ENCODE data around the gene USP3. TPM values are rescaled to one million over a fixed set of nuclear protein-coding genes. Genes with fewer than 3 reads are reported as not detected.

USP3 gene
- total RNA-seq, 1 experiment from 2014 or later = 36.6 TPM

DNA sequence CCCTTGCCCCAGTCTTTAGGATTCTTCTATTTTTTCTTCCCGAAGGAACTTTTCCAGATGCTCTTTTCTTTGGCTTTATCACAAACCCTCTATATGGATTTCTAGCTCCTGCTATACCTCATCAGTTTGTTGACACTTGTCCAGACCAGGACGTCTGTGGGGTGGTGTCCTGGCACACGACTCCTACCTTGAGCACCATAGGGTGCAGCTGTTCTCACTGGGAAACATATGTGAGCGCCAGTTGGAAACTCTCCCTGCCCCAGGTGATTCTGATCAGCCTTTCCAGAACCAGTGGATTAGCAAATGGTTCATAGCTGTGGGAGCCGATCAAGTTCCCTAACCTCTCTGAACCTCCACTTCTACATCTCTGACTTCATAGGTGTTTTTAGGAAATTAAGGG is 40.6 kb upstream of the USP3 start:
- no peak for TF ChIP-seq ATF6 (CRISPR knock-in tag; IDR thresholded peaks at IDR 0.05)
- no peak overlapping the region for H3K4me3 Mint-ChIP-seq
- H3K9me3 Mint-ChIP-seq = peaks cover 10% of the 10 kb centered on the region
- ChIA-PET POLR2A (no interaction called here), CTCF (interaction anchor here (1.0 to 3.0 kb wide), 4 partner anchors 27 to 136 kb away, joined by 3 to 12 read pairs (median 4); no protein-coding TSS in a partner anchor)
- H3K27me3 Mint-ChIP-seq (ENCODE audit: low read depth) = peaks cover 22% of the 10 kb centered on the region
- H3K27ac Mint-ChIP-seq = no peak overlapping the region
- peaks cover 18% of the 10 kb centered on the region for H3K4me1 Mint-ChIP-seq
- peaks cover 14% of the 10 kb centered on the region for H3K36me3 Mint-ChIP-seq
- DNase-seq (ENCODE audit: low spot score) = no peak
- ATAC-seq = no peak

DNA sequence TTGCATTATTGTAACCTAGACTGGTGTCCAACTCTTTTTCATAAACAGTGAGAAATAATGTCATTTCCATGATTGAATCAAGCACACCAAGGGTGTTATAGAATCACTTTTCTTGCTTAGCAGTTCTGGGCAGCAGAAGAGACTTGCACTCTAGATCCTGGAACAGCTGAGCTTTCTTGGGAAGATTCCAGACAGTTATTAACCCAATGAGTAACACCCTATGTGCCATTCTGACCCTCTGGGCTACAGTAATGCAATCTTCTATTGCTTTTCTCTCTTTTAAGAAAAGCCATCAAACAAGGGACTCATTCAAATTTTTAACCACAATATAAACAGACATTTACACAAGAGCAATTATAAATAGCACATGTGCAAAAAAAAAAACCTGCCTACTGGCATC is 39.3 kb upstream of the USP3 start:
- H3K4me1 Mint-ChIP-seq = peaks cover 18% of the 10 kb centered on the region
- ATAC-seq (no peak), DNase-seq (ENCODE audit: low spot score) (no peak)
- ChIA-PET POLR2A (no interaction called here), CTCF (interaction anchor here (1.0 to 3.0 kb wide), 5 partner anchors 28 to 135 kb away, joined by 3 to 63 read pairs (median 4); partner anchors contain the start of gene FBXL22)
- no peak overlapping the region for H3K27ac Mint-ChIP-seq
- TF ChIP-seq, protein P1, sequence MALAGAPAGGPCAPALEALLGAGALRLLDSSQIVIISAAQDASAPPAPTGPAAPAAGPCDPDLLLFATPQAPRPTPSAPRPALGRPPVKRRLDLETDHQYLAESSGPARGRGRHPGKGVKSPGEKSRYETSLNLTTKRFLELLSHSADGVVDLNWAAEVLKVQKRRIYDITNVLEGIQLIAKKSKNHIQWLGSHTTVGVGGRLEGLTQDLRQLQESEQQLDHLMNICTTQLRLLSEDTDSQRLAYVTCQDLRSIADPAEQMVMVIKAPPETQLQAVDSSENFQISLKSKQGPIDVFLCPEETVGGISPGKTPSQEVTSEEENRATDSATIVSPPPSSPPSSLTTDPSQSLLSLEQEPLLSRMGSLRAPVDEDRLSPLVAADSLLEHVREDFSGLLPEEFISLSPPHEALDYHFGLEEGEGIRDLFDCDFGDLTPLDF (CRISPR knock-in tag; IDR thresholded peaks at IDR 0.05) = no peak
- no peak for TF ChIP-seq ATF3 (CRISPR knock-in tag; conservative IDR thresholded peaks at IDR 0.05)
- TF ChIP-seq PRRX2 (CRISPR knock-in tag; IDR thresholded peaks at IDR 0.05) = no peak
- TF ChIP-seq MLX (CRISPR knock-in tag; IDR thresholded peaks at IDR 0.05) = no peak
- TF ChIP-seq FOXP1 (CRISPR knock-in tag; IDR thresholded peaks at IDR 0.05; ENCODE audit: borderline replicate concordance) = no peak
- no peak for TF ChIP-seq SMAD3 (CRISPR knock-in tag; IDR thresholded peaks at IDR 0.05; ENCODE audit: borderline replicate concordance)
- TF ChIP-seq ELF4 (CRISPR knock-in tag; IDR thresholded peaks at IDR 0.05; ENCODE audit: low read depth) = no peak
- TF ChIP-seq MAX (CRISPR knock-in tag; IDR thresholded peaks at IDR 0.05) = no peak
- no peak for TF ChIP-seq ZNF281 (CRISPR knock-in tag; IDR thresholded peaks at IDR 0.05)
- TF ChIP-seq, protein P2, sequence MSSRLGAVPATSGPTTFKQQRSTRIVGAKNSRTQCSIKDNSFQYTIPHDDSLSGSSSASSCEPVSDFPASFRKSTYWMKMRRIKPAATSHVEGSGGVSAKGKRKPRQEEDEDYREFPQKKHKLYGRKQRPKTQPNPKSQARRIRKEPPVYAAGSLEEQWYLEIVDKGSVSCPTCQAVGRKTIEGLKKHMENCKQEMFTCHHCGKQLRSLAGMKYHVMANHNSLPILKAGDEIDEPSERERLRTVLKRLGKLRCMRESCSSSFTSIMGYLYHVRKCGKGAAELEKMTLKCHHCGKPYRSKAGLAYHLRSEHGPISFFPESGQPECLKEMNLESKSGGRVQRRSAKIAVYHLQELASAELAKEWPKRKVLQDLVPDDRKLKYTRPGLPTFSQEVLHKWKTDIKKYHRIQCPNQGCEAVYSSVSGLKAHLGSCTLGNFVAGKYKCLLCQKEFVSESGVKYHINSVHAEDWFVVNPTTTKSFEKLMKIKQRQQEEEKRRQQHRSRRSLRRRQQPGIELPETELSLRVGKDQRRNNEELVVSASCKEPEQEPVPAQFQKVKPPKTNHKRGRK (CRISPR knock-in tag; IDR thresholded peaks at IDR 0.05; ENCODE audit: borderline replicate concordance) = no peak
- no peak for TF ChIP-seq OVOL2 (CRISPR knock-in tag; IDR thresholded peaks at IDR 0.05; ENCODE audit: borderline replicate concordance)
- TF ChIP-seq KAT7 (CRISPR knock-in tag; IDR thresholded peaks at IDR 0.05; ENCODE audit: borderline replicate concordance) = no peak
- TF ChIP-seq, protein P3, sequence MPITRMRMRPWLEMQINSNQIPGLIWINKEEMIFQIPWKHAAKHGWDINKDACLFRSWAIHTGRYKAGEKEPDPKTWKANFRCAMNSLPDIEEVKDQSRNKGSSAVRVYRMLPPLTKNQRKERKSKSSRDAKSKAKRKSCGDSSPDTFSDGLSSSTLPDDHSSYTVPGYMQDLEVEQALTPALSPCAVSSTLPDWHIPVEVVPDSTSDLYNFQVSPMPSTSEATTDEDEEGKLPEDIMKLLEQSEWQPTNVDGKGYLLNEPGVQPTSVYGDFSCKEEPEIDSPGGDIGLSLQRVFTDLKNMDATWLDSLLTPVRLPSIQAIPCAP (CRISPR knock-in tag; IDR thresholded peaks at IDR 0.05) = no peak
- no peak for TF ChIP-seq ERG (CRISPR knock-in tag; IDR thresholded peaks at IDR 0.05)
- TF ChIP-seq TEAD1 (CRISPR knock-in tag; IDR thresholded peaks at IDR 0.05) = no peak
- no peak for TF ChIP-seq CREB1 (CRISPR knock-in tag; IDR thresholded peaks at IDR 0.05)
- no peak for TF ChIP-seq ATF6 (CRISPR knock-in tag; IDR thresholded peaks at IDR 0.05)
- no peak for TF ChIP-seq GRHL2 (CRISPR knock-in tag; IDR thresholded peaks at IDR 0.05; ENCODE audit: insufficient replicate concordance, severe bottlenecking)
- no peak overlapping the region for H3K4me3 Mint-ChIP-seq
- peaks cover 4% of the 10 kb centered on the region for H3K36me3 Mint-ChIP-seq
- peaks cover 16% of the 10 kb centered on the region for H3K27me3 Mint-ChIP-seq (ENCODE audit: low read depth)
- H3K9me3 Mint-ChIP-seq = peaks cover 2% of the 10 kb centered on the region
